Hippocampal formation (tissue), 2 donors: Measurements from ENCODE around the gene PET117.
"Not testable (repeated sequence)": the region's sequence is repeated elsewhere in the genome, so short reads cannot be mapped to it uniquely, and the experiment has no call there.

ENCODE experiments used
- DNase-seq, 2 donors: peaks; one replicate each; lab custom pipeline; 2025; lab: John Stamatoyannopoulos, UW

The PET117 gene, protein sequence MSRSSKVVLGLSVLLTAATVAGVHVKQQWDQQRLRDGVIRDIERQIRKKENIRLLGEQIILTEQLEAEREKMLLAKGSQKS

DNA sequence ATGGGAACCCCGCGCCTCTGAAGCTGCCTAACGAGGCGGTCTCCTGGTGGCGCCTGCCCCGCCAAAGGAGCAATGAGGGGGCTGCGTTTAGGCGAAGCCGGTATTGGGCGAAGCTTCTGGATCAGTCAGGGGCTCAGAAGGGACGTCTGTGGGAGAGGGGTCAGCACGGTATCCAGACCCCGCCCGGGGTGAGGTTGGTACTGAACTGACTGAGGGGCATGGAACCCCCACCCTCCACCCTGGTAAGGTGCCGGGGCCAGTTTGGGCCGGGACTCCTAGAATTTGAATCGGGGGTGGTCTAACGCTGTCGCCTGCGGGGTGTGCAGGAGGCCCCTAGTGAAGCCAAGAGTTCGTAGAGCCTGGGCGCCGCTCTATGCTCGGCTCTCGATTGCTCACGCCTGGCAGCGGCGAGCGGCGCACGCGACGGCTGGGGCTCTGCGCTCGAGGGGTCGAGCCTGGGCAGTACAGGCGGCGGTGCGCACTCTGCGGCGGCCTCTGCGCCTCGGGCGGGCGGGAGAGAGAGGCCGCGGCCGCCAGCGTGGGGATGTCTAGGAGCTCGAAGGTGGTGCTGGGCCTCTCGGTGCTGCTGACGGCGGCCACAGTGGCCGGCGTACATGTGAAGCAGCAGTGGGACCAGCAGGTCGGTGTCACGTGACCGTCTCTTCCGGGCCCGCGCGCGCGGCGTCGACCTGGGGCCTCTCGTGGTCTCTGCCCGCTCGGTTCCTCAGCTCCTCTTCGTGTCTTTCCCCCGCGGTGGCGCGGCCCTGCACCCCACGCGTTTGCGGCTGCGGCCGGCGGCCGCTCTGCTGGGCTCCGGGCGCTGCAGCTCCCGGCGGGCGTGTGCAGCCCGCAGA lies at the start of gene PET117, which contains the start of gene KAT14:
Gene PET117 (plus strand): TSS at position 452 of the 854 bp plus-strand sequence. CDS start 93 bp downstream, at position 545.
Gene KAT14 (plus strand): TSS at position 452 of the 854 bp plus-strand sequence. CDS start 4,798 bp downstream, outside the sequence.
- DNase-seq: peak; percentile 82 to 86

DNA sequence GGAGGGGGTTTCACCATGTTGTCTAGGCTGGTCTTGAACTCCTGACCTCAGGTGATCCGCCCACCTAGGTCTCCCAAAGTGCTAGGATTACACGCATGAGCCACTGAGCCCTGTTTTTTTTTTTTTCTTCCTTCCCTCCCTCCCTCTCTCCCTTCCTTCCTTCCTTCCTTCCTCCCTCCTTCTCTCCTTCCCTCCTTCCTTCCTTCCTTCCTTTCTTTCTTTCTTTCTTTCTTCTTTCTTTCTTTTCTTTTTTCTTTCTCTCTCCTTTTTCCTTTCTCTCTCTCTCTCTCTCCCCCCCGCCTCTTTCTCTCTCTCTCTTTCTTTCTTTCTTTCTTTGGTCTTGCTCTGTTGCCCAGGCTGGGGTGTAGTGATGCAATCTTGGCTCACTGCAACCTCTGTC lies 49.4 kb upstream of the PET117 start:
- DNase-seq: not testable (repeated sequence)

DNA sequence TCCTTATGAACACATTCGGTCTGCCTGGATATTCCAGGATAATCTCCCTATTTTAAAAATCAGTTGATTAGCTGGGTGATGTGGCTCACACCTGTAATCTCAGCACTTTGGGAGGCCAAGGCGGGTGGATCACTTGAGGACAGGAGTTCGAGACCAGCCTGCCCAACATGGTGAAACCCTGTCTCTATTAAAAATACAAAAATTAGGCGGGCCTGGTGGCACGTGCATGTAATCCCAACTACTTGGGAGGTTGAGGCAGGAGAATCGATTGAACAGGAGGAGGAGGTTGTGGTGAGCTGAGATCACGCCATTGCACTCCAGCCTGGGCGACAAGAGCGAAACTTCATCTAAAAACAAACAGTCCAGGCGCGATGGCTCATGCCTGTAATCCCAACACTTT lies 48.8 kb upstream of the PET117 start:
- DNase-seq: not testable (repeated sequence)

DNA sequence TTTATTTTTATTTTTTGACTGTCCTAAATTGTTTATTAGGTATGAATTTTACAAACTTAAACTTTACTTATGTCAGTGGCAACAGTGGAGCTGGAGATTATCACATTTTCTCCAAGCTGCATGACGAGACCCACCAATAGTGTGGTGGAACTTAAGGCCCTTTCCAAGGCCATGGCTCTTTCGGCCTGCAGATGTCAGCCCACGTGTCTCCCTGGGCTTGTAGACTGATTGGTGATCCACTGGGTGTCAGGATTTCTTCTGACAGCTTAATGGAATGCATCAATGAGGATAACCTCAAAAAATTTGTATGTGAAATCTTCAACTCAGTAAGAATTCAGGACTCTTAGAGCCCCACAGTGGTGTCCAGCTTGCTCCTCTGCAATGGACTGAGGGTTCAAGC lies 47.6 kb upstream of the PET117 start:
- DNase-seq: no peak

DNA sequence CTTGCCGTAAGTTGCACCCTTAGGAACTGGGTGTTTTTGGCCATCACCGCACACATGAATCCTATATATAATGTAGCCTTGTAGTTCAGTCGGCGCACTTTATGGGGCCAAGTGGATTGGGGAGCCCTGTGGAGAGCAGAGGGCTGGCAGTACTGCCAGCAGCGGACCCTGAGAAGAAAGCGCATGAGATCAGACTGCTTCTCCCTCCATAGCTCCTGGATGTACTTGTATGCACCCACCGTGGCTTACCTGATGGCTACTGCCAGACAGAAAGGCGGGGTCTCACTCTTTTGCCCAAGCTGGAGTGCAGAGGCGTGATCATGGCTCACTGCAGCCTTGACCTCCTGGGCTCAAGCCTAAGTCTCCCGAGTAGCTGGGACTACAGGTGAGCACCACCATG lies 47.2 kb upstream of the PET117 start:
- no peak for DNase-seq

DNA sequence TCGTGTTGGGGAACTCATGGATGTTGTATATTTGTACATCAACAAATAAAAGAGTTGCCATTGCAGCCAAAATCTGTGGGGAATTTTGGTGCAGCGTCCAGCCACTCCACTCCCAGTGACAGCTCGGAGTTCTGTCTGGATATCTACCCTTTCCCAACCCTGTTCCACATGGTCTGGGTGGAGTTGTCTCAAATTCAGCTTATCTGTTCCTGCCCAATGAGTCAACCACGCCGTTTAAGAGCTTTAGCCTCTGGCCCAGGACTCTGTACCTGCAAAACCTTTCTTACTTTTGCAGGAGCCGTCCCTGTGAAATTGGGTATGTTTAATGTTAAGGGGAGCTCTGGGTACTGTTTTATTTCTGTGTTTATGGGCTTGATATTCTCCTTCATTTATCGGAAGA lies 46.0 kb upstream of the PET117 start:
- DNase-seq: no peak

DNA sequence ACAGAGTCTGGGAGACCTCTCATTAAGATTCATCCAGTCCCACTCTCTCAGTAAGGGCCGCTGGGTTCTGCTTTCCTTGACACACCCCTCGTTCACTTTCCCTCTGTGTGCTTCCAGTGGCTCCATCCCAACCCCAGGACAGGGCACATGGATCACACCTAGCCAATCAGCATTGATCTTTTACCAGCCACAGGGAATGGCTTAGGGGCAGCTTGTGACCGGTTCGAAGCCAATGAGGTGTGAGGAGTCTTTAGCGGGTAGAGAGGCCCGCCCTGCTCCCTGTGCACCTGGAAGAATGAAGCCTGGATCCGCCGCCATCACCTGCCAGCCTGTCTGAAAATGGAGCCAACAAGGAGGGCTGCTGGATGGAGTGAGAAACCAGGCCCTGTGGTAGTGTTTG lies 44.8 kb upstream of the PET117 start:
- no peak for DNase-seq

DNA sequence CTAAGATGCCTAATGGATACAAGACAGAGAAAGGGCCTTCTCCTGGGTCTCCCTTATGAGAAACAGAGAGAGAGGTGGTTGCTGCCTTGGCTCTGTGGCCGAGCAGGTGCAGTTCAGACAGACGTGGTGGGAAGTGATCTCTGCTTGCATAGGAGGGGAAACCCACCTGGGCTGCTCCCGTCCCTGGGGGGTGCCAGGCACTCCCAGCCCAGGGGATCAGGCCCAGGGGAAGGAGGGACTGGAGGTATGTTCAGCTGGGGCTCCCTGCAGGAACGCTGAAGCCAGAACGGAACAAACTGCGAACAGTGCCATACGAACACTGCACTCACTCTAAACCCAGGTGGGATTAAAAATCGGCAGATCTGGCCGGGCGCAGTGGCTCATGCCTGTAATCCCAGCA lies 44.3 kb upstream of the PET117 start:
- DNase-seq: no peak

DNA sequence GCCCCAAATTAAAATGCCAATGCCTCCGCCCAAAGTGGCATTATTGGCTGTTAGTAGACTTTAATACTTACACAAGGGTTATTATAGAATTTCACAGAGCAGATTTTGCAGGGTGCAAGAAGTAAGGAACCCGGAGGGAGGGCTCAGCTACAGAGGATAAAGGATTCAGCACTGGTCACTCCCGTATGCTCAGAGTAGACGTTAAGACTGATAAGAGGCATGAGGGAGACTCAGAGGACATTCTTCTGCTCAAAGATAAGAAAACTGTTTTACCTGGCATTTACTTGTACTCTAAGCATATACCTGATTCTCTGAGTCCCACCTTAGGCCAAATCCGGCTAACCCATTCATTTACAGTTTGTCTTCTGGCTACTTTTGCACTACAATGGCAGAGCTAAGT lies 43.5 kb upstream of the PET117 start:
- DNase-seq: no peak

DNA sequence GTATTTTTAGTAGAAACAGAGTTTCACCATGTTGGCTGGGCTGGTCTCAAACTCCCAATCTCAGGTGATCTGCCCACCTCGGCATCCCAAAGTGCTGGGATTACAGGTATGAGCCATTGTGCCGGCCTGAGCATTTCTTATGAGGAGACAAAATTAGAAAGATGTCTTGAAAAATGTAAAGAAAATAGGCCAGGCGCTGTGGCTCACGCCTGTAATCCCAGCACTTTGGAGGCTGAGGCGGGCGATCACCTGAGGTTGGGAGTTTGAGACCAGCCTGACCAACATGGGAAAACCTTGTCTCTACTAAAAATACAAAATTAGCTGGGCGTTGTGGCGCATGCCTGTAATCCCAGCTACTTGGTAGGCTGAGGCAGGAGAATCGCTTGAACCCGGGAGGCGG lies 37.1 kb upstream of the PET117 start:
- DNase-seq: not testable (repeated sequence)

DNA sequence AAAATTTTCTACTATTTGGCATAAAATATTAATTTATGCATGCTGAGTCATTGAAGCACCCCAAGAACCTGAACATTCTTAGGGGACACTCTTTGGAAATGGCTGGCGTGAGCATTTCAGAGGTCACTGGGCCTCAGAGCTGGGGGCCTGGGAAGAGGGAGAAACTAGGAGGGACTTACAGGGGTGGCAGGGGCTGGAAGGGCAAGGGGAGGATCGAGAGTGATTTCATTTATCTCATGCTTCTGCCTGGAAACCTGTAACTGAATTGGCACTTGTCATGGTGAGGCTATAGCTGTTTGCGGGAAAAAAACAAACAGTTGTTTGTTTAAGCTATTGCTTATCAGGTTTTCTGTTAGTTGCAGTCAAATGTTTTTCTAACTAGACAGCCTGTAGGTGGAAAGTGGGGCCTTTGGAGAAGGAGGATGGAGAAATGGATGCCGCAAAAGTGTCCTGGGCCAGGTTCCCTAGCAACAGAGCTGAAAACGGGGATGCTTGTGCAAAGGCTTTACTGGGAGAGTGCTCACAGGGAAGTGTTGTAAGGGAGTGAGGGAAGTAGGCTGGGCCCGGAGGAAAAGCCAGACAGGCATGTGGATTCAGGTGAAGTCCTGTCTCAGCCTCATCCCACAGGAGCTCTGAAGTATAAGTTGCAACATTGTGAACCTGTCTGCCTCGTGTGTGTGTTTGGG lies 36.4 kb upstream of the PET117 start:
- DNase-seq: no peak

DNA sequence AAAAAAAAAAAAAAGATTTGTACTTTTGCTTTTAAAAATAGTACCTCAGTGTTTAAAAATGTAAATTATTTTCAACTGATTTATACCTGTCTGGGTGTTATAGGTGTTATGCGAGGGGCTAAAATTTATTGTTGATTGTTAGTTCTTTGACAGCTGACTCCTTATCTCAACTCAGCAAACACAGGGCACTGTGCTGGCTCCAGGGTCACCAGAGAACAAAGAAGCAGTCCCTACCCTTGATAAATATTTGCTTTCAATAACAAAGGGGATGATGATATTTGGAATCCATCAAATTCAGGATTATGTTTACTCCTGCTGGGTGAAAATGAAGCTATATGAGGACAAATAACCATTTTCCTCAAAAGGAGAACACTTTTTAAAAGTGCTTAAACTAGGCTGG lies 34.2 kb upstream of the PET117 start:
- no peak for DNase-seq

DNA sequence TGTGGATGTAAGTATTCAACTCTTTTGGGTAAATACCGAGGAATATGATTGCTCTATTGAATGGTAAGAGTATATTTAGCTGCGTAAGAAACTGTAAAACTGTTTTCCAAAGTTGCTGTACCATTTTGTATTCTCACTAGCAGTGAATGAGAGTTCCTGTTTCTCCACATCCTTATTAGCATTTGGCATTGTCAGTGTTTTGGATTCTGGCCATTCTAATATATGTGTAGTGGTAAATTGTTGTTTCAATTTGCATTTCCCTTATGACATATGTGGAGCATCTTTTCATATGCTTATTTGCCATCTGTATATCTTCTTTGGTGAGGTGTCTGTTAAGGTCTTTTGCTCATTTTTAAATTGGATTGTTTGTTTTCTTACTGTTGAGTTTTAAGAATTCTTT lies 29.3 kb upstream of the PET117 start:
- no peak for DNase-seq

DNA sequence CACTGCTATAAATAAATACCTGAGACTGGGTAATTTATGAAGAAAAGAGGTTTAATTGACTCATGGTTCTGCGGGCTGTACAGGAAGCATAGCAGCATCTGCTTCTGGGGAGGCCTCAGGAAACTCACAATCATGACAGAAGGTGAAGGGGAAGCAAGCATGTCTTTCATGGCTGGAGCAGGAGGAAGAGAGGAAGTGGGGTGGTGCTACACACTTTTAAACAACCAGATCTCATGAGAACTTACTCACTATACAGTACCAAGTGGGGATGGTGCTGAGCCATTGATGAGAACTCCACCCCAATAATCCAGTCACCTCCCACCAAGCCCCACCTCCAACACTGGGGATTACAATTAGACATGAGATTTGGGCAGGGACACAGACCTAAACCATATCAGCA lies 9.1 kb upstream of the PET117 start:
- not testable (repeated sequence) for DNase-seq

DNA sequence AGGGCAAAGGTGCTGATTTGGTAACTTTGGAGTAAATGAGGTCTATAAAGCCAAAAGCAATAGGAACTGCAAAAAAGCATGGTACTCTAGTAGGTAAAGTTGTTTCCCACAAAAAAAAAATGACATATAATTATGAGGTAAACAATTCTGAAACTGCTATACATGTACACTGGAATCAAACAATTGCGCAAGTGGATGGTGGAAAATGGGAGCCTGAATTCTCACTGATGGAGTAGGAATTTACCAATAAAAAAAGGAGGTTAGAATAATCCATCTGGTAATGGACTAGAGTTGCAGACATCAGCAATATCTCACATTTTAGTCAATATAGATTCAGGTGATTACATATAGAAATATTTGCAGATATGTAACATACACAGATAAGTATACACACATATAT lies 5.0 kb upstream of the PET117 start:
- no peak for DNase-seq

DNA sequence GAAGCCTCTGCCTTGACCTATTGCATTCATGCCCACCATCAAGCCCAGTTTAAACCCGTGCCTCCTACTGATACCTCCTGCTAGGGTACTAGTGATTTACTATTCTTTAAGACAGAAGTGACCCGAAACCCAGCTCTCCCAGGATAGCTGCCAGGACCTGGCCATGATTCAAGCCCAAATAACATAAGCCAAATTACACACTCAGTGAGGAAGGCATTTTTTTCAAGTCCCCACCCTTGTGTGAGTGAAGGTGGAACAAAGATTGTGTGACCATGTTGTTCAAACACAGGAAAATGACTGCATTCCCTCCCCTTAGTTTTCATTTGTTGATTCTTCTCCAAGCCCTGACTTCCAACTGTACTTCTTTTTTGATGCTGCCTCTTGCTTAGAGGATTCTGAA lies 3.7 kb upstream of the PET117 start:
- DNase-seq: no peak

DNA sequence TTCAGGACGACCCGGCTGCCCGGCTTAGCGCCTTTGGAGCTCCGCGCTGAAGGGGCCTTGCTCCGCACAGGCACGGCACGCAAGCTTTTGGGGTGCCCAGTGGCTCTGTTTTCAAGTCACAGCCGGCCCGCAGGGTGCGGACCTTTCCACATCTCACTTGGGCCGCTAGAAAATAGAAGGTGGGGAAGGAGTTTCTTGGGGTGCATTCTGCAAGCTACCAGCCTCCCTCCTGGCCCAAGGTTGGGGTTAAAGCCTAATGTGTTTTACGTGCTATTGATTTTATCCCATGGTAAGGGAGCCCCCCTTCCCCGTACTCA lies 561 bp downstream of the PET117 start:
- DNase-seq: no peak

DNA sequence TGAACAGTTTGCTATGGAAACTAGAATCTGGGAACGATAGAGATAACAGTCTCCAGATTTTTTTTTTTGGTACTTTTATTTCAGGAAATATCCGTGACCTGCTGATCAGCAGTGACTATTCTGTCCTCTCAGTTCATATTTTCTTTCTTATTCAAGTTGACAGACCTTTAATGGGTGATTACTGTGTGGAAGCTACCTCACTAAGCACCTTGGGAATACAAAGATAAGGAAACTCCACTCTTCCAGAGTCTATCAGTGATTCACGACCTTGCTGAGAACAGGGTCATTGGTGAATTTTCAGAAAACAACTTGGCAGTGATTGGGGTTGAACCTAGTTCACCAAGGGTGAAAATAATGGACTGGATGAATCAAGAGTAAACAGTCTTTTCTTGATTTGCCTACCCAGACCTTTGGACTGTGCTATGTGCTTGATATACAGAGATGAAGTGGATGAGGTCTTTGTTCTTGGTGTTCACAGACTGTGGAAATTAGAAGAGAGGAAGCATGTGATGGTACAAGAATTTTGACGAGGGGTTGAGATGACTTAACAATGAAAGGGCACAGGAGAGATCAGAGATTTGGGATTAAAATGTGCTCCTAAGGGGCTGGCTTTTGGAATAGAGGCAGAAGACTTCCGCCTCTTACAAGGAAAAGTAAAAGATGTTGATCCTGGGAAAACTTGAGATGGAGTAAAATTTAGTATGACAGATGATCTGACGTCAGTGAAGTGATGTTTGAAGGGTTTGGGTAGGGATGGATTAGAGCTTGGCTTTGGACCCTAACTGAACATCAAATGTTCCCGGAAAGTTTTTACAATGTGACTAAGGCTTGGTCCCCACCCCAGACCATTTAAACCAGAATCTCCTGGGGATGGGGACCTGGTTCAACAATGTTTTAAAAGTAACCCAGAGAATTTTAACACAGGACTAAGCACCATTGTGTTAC lies 1.2 kb downstream of the PET117 start:
- no peak for DNase-seq

DNA sequence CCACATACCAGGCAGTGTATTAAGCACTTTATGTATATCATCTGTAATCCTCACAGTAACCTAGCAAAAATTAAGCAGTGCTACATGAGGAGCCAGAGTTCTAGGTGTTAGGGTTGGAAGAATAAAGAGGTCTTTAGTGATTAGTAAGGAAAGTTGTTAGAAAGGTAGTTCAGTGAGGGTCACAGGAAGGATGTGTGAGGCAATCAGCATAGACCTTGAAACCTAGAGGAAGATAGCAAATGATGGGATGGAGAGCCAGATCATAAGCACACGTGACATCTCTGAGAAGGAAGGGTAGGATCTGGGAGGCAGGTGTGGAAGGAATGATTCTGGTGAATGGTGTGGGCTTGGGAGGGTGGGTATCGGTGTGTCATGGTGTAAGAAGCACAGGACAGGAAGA lies 2.2 kb downstream of the PET117 start:
- DNase-seq: no peak

DNA sequence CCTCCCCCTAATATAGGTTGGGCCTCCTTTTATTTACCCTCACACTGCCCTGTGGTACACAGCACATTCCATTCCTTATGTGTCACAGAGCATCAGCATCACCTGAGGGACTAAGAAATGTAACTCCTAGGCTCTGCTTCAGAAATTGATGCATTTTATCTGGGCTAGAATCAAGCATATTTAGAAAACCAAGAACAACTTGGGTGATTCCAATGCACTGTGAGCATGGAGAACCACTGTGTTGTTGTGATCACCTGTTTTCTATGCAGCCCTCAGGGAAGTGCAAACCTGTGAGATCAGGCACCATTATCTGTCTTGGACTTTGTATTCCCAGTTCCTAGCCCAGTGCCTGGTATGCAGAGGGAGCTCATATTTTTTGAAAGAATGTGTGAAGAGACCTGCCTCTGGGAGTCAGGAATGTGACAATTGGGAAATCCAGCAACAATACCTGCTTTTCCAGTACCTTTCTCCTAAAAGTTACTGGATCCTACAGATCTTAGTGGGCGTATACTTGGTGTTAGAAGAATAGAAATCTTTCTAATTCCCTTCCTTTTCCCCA lies 7.0 kb downstream of the PET117 start:
- no peak for DNase-seq

DNA sequence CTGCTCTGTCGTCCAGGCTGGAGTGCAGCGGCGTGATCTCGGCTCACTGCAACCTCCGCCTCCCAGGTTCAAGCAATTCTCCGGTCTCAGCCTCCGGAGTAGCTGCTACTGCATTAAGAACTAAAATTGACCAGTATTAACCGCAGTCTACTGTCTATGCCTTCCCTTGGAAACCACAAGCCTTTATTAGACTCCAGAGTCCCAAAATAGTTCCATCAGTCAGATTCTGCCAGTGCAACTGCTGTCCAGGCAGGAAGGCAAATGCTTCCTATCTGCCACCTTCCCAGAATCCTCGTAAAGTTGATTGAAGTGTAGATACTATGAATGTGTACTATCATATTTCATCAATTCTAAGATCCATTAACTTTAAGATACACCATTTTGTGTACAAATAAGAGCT lies 16.7 kb downstream of the PET117 start:
- no peak for DNase-seq

DNA sequence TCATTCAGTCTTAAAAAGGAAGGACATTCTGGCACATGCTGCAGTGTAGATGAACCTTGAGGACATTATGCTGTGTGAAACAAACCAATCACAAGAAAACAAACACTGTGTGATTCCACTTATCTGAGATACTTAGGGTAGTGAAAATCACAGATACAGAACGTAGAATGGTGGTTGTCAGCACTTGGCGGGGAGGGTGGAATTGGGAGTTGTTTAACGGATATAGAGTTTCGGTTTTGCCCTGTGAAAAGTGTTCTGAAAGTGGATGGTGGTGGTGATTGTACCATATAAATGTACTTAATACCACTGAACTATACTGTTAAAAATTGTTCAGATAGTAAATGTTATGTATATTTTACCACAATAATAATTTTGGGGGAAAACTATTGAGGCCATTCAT lies 18.4 kb downstream of the PET117 start:
- DNase-seq: no peak
